GM18520 (cell line): Measurements from ENCODE around the gene MMD2.

Experiments used
- ATAC-seq: cut with Tn5 transposase; IDR thresholded peaks from one replicate; pipeline ENCODE4 v1.9.1; 2021; ENCODE audit not compliant: unreplicated experiment

MMD2 gene

GRCh38 chr7:4873071-4873944, 85.7 kb downstream of the MMD2 start:
- ATAC-seq, result no peak

GRCh38 chr7:4871930-4872675, 86.9 kb downstream of the MMD2 start:
- no peak for ATAC-seq

- ATAC-seq, result no peak
Observed at GRCh38 chr7:4871056-4871680, 87.8 kb downstream of the MMD2 start.

- no peak for ATAC-seq
Observed at GRCh38 chr7:4868493-4868892, 90.5 kb downstream of the MMD2 start.

GRCh38 chr7:4866528-4867496, 92.2 kb downstream of the MMD2 start:
- ATAC-seq, result no peak

- no peak for ATAC-seq
Observed at GRCh38 chr7:4862156-4862555, 96.8 kb downstream of the MMD2 start.

GRCh38 chr7:4861673-4862072, 97.3 kb downstream of the MMD2 start, which contains the start of gene PAPOLB:
TSS of gene PAPOLB (minus strand) at chr7:4862030. CDS start at chr7:4861810, 220 bp downstream.
- ATAC-seq, result no peak

- no peak for ATAC-seq
Observed at GRCh38 chr7:4861227-4861626, 97.8 kb downstream of the MMD2 start.

- no peak for ATAC-seq
Observed at GRCh38 chr7:4857189-4857588, 101.8 kb downstream of the MMD2 start.

GRCh38 chr7:4856336-4857057, 102.5 kb downstream of the MMD2 start:
- ATAC-seq, result no peak
